Measurements from ENCODE around the gene B4GALT4.

- TF ChIP-seq MAFK (IDR thresholded peaks at IDR 0.05; ENCODE audit: low read depth, low read length) (no peak), CTCF (IDR thresholded peaks at IDR 0.05; ENCODE audit: control extremely low read depth in 1 of 3, insufficient read depth in 1 of 3, low read depth in 1 of 3, low read length in 3 of 3) (no peak), CHD2 (IDR thresholded peaks at IDR 0.05; ENCODE audit: low read length) (no peak), KDM1A (IDR thresholded peaks at IDR 0.05; ENCODE audit: borderline replicate concordance, low read length) (no peak), CEBPB (IDR thresholded peaks at IDR 0.05; ENCODE audit: low read depth, low read length) (no peak), POLR2A (IDR thresholded peaks at IDR 0.05; ENCODE audit: control extremely low read depth in 1 of 2, low read depth in 2 of 2, low read length in 2 of 2) (no peak), GTF2F1 (IDR thresholded peaks at IDR 0.05; ENCODE audit: borderline replicate concordance, low read depth, low read length) (no peak), SP1 (IDR thresholded peaks at IDR 0.05; ENCODE audit: low read depth, low read length) (no peak), JUND (IDR thresholded peaks at IDR 0.05; ENCODE audit: low read length) (no peak), POLR2AphosphoS5 (IDR thresholded peaks at IDR 0.05; ENCODE audit: low read depth, low read length) (no peak)
Measured at GRCh38 chr3:119211803-119212202, 28.9 kb downstream of the B4GALT4 start.
